Measurements from ENCODE around the gene TPX2.

- TF ChIP-seq, protein P1, sequence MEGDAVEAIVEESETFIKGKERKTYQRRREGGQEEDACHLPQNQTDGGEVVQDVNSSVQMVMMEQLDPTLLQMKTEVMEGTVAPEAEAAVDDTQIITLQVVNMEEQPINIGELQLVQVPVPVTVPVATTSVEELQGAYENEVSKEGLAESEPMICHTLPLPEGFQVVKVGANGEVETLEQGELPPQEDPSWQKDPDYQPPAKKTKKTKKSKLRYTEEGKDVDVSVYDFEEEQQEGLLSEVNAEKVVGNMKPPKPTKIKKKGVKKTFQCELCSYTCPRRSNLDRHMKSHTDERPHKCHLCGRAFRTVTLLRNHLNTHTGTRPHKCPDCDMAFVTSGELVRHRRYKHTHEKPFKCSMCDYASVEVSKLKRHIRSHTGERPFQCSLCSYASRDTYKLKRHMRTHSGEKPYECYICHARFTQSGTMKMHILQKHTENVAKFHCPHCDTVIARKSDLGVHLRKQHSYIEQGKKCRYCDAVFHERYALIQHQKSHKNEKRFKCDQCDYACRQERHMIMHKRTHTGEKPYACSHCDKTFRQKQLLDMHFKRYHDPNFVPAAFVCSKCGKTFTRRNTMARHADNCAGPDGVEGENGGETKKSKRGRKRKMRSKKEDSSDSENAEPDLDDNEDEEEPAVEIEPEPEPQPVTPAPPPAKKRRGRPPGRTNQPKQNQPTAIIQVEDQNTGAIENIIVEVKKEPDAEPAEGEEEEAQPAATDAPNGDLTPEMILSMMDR (IDR thresholded peaks at IDR 0.05): no peak
- TF ChIP-seq EZH2 (IDR thresholded peaks at IDR 0.05): no peak
- no peak for TF ChIP-seq EZH2phosphoT487 (IDR thresholded peaks at IDR 0.05)
Observed at GRCh38 chr20:31827059-31827458, 88.0 kb downstream of the TPX2 start.
